Lower lobe of right lung (tissue), 2 donors: ENCODE measurements around the gene MRPL2. TPM values are rescaled to one million over a fixed set of nuclear protein-coding genes. Genes with fewer than 3 reads are reported as not detected.

Experiments
- ATAC-seq, 2 donors: fragments of 200-7000 bp; cut with Tn5 transposase; one replicate each; pipeline ENCODE4 v1.9.1; 2020 to 2022; ENCODE audit warnings: mild to moderate bottlenecking in 2 of 2, moderate library complexity in 2 of 2
- DNase-seq: peaks from one replicate; pipeline ENCODE4 v3.0.0-alpha.2; 2020
- H3K27ac ChIP-seq: fragments of 200-600 bp; one replicate; pipeline ENCODE4 v1.8.0; 2022
- H3K27me3 ChIP-seq: fragments of 200-600 bp; one replicate; pipeline ENCODE4 v1.8.0; 2022; ENCODE audit warnings: low read depth
- H3K36me3 ChIP-seq: fragments of 200-600 bp; one replicate; pipeline ENCODE4 v1.8.0; 2022; ENCODE audit warnings: mild to moderate bottlenecking
- H3K4me1 ChIP-seq: fragments of 200-600 bp; one replicate; pipeline ENCODE4 v1.8.0; 2022
- H3K4me3 ChIP-seq: fragments of 200-600 bp; one replicate; pipeline ENCODE4 v1.8.0; 2022; ENCODE audit warnings: mild to moderate bottlenecking
- H3K9me3 ChIP-seq: fragments of 200-600 bp; one replicate; pipeline ENCODE4 v1.8.0; 2022
- intact Hi-C: fragments of 100-400 bp; cut with DNase I; formaldehyde crosslinking; loops from one replicate; pipeline ENCODE4 v1.11.0; 2022
- total RNA-seq: library from RNA; stranded (reverse); fragmentation: NEBNext Ultra II Directional; extraction: Animal tissue kit (Norgen Biotek cat#: 25700); gene quantifications from one replicate; pipeline ENCODE4 v1.2.1, GENCODE V29; 2021
- TF ChIP-seq, protein P1 (sequence below): fragments of 200-600 bp; IDR thresholded peaks from one replicate; pipeline ENCODE4 v1.8.0; 2022; ENCODE audit warnings: antibody characterized with exemption, mild to moderate bottlenecking
- donor health status: DM: no; HTN: yes; CAD: no; lungs with severe emphysema.

Gene MRPL2
- total RNA-seq, 1 donor from 2014 or later = 40.1 TPM

DNA sequence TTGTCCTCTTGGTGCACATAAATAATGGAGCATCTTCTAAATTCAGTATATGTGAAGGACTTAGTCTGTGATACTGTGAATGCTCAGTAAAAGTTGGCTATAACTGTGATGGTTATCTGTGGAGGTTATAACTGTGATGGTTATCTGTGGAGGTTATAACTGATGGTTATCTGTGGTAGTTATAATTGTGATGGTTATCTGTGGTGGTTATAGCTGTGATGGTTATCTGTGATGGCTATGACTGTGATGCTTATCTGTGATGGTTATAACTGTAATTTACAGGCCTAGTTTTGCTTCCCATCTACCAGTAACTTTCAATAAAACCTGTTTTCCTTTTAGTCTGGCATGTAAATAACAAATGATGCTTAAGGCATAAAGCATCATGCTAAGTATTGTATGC lies 33.4 kb upstream of the MRPL2 start:
- ATAC-seq (no peak), DNase-seq (no peak)
- intact Hi-C loops = no loop called here
- TF ChIP-seq, protein P1, sequence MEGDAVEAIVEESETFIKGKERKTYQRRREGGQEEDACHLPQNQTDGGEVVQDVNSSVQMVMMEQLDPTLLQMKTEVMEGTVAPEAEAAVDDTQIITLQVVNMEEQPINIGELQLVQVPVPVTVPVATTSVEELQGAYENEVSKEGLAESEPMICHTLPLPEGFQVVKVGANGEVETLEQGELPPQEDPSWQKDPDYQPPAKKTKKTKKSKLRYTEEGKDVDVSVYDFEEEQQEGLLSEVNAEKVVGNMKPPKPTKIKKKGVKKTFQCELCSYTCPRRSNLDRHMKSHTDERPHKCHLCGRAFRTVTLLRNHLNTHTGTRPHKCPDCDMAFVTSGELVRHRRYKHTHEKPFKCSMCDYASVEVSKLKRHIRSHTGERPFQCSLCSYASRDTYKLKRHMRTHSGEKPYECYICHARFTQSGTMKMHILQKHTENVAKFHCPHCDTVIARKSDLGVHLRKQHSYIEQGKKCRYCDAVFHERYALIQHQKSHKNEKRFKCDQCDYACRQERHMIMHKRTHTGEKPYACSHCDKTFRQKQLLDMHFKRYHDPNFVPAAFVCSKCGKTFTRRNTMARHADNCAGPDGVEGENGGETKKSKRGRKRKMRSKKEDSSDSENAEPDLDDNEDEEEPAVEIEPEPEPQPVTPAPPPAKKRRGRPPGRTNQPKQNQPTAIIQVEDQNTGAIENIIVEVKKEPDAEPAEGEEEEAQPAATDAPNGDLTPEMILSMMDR = no peak
- Histone ChIP-seq H3K27me3 (no peaks in the 10 kb centered on the region), H3K4me3 (no peak overlapping the region), H3K9me3 (no peaks in the 10 kb centered on the region), H3K4me1 (peaks cover 80% of the 10 kb centered on the region), H3K27ac (no peak overlapping the region), H3K36me3 (no peaks in the 10 kb centered on the region)

DNA sequence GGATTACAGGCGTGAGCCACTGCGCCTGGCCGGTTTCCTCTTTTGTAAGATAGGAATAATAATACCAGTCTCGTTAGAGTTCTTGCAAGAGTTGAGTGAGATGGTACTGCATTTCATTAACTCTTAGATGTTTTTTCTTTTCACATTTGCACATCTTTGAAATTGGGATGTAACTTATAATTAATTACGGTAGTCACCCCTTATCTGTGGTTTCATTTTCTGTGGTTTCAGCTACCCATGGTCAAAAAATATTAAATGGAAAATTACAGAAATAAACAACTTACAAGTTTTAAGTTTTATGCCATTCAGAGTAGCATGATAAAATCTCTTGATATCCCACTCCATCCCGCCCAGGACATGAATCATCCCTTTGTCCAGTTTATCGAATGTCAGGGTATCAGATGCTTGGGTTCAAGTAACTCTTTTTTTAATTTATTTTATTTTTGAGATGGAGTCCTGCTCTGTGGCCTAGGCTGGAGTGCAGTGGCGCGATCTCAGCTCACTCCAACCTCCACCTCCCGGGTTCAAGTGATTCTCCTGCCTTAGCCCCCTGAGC lies 32.3 kb upstream of the MRPL2 start:
- Histone ChIP-seq H3K27ac (peak overlapping the region; percentile 86), H3K4me1 (peaks cover 72% of the 10 kb centered on the region), H3K36me3 (no peaks in the 10 kb centered on the region), H3K9me3 (no peaks in the 10 kb centered on the region), H3K4me3 (no peak overlapping the region), H3K27me3 (no peaks in the 10 kb centered on the region)
- TF ChIP-seq, protein P1 = no peak
- DNase-seq = no peak
- no peak for ATAC-seq
- intact Hi-C loops = no loop called here

DNA sequence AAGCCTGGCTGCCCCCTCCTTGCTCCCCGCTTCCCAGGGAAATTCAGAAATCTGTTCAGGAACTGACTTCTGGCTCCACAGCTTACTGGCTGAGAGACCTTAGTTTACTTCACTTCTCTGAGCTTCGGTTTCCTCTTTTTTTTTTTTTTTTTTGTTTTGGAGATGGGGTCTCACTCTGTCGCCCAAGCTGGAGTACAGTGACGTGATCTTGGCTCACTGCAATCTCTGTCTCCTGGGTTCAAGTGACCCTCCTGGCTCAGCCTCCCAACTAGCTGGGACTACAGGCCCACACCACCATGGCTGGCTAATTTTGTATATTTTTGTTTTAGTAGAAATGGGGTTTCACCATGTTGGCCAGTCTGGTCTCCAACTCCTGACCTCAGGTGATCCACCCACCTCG lies 31.8 kb upstream of the MRPL2 start:
- H3K4me1 ChIP-seq = peaks cover 71% of the 10 kb centered on the region
- TF ChIP-seq, protein P1 = no peak
- no peaks in the 10 kb centered on the region for H3K36me3 ChIP-seq
- ATAC-seq = no peak
- H3K27me3 ChIP-seq = no peaks in the 10 kb centered on the region
- H3K4me3 ChIP-seq = no peak overlapping the region
- H3K27ac ChIP-seq = peak overlapping the region; percentile 86
- DNase-seq = no peak
- H3K9me3 ChIP-seq = no peaks in the 10 kb centered on the region
- intact Hi-C loops = no loop called here

DNA sequence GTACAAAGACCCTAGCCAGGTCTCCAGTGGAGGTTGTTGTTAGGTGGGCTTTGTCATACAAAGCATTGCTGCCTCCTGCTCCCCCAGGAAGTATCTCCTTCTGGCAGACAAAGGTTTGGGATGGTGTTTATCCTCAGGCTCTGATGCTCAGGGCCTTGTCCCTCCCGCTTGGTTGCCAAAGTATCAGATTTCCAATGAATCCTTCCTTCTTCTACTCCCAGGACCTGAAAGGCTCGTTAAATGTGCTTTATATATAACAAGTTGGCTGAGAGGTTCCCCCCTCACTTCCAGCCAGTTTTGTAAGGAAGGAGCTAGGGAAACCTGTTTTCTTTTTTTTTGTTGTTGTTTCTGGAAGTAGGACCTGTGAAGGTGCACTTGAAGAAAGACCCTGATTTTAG lies 31.3 kb upstream of the MRPL2 start:
- Histone ChIP-seq H3K4me3 (peak overlapping the region; percentile 31), H3K36me3 (no peaks in the 10 kb centered on the region), H3K4me1 (peaks cover 66% of the 10 kb centered on the region), H3K9me3 (no peaks in the 10 kb centered on the region), H3K27ac (peak overlapping the region; percentile 86), H3K27me3 (no peaks in the 10 kb centered on the region)
- TF ChIP-seq, protein P1 = no peak
- intact Hi-C loops = no loop called here
- DNase-seq (no peak), ATAC-seq (no peak)

DNA sequence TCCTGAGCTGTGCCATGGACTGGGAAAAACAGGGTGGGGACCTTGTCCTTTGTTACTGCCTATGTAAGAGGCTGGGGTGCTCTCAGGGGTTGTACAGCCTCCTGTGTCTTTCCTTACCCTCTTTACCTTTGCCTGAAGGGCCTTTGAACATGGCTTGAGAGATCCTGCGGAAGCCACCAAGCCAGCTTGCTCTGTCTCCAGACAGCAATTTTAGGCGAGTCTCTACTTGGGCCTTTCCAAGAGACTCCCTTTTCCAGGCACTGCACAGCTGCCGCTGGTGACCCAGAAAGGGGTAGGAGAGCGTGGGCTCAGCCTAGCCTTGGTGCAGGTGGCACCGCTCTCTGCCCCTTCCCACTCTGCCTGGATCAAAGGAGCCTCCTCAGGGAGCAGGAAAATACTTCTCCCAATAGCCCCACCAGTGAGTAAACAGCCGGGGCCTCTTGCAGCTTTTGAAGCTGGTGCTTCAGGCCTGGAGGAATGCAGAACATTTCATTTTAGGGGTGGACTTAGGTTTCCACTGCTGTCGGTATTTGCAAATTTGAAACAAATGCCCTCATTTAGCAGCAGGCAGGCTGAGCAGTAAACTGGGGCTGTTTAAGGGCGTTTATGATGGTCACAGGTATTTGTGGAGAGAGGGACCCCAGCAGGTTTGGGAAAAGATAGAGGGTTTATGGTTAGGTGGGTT lies 30.8 kb upstream of the MRPL2 start:
- DNase-seq (peak; percentile 69), ATAC-seq (peak; percentile 87 to 90)
- no peaks in the 10 kb centered on the region for H3K27me3 ChIP-seq
- H3K9me3 ChIP-seq = no peaks in the 10 kb centered on the region
- intact Hi-C loops = no loop called here
- H3K4me1 ChIP-seq = peaks cover 61% of the 10 kb centered on the region
- no peaks in the 10 kb centered on the region for H3K36me3 ChIP-seq
- peak overlapping the region; percentile 86 for H3K27ac ChIP-seq
- peak overlapping the region; percentile 31 for H3K4me3 ChIP-seq
- TF ChIP-seq, protein P1 = no peak
